NB4 (cell line): ENCODE results near the gene PCDHB1.
"Not testable (repeated sequence)": the region's sequence is repeated elsewhere in the genome, so short reads cannot be mapped to it uniquely, and the experiment has no call there.

Experiments used
- CTCF ChIP-seq: IDR thresholded peaks from one replicate; pipeline ENCODE4 v1.5.1; 2012; ENCODE audit warnings: low read depth, low read length
- POLR2A ChIP-seq: IDR thresholded peaks from 2 replicates; pipeline ENCODE4 v1.6.1; 2011; ENCODE audit warnings: mild to moderate bottlenecking; ENCODE audit not compliant: insufficient read length; ENCODE audit errors: extremely low read depth

- TF ChIP-seq CTCF, POLR2A: not testable (repeated sequence)
These were observed 50.9 kb downstream of the PCDHB1 start for GRCh38 chr5:141102070-141102469.
